Ovary (tissue), 10 donors: ENCODE results near the gene ATP13A2. TPM values are rescaled to one million over a fixed set of nuclear protein-coding genes. Genes with fewer than 3 reads are reported as not detected.

ENCODE experiments used
- DNase-seq, 5 donors: peaks; one replicate each; pipeline ENCODE4 v3.0.0-alpha.2; 2019 to 2020
- H3K27ac ChIP-seq, 2 donors: fragments of 200-600 bp; one replicate each; pipeline versions ENCODE4 v1.5.1 to v1.8.0; 2019 to 2022
- H3K27me3 ChIP-seq: fragments of 200-600 bp; one replicate; pipeline ENCODE4 v1.8.0; 2022
- H3K36me3 ChIP-seq: fragments of 200-600 bp; sonication (generic); one replicate; pipeline ENCODE4 v1.5.1; 2019
- H3K4me1 ChIP-seq: one replicate; pipeline ENCODE4 v1.8.1; 2013; ENCODE audit warnings: mild to moderate bottlenecking, moderate library complexity; ENCODE audit not compliant: insufficient read depth
- H3K4me3 ChIP-seq: fragments of 200-600 bp; sonication (generic); one replicate; pipeline ENCODE4 v1.5.1; 2017
- H3K9me3 ChIP-seq, 2 donors: fragments of 200-600 bp in 1 of 2; sonication (generic) in 1 of 2; one replicate each; pipeline versions ENCODE4 v1.5.1 to v1.8.1; 2013 to 2019; ENCODE audit warnings: mild to moderate bottlenecking in 1 of 2, moderate library complexity in 1 of 2
- EP300 ChIP-seq: sonication (generic); formaldehyde crosslinking; IDR thresholded peaks from one replicate; pipeline ENCODE4 v1.6.1; 2017; ENCODE audit warnings: antibody characterized with exemption
- POLR2A ChIP-seq: fragments of 450-650 bp; IDR thresholded peaks from one replicate; pipeline ENCODE4 v1.6.1; 2017; ENCODE audit warnings: antibody characterized with exemption, mild to moderate bottlenecking, moderate library complexity
- WGBS, 3 donors: extraction: QIAGEN DNeasy Blood & Tissue Kit in 1 of 3; methylation state at CpG; one replicate each; pipeline versions ENCODE4 v1.1.5 to v1.1.7; 2013 to 2017; 5-methylcytosine and 5-hydroxymethylcytosine counted together
- intact Hi-C, 4 donors: fragments of 100-400 bp; cut with DNase I; formaldehyde crosslinking; loops; one replicate each; pipeline versions ENCODE4 v1.11.0 to v1.15.1; 2022 to 2023
- long read RNA-seq, 3 donors: library from polyadenylated mRNA in 2 of 3; unstranded in 2 of 3; transcript quantifications; one replicate each; pipeline ENCODE4 v2.0.0 and lab custom pipeline, GENCODE V29; 2021 to 2026
- polyA plus RNA-seq, 2 donors: library from polyadenylated mRNA; stranded (reverse); fragments of 200-250 nt in 1 of 2; fragments of 350-450 nt in 1 of 2; fragmentation: Illumina TruSeq in 1 of 2; extraction: RNeasy Lipid Tissue Mini Kit (QIAGEN cat#74804) in 1 of 2; gene quantifications; one replicate each; pipeline ENCODE4 v1.2.3, GENCODE V29; 2013 to 2014
- total RNA-seq, 7 donors: library from RNA; depleted of rRNA in 2 of 7; stranded (reverse); fragments of >200 nt in 2 of 7; fragmentation: NEBNext Ultra II Directional in 3 of 7; extraction: Animal tissue kit (Norgen Biotek cat#: 25700) in 3 of 7; gene quantifications; one replicate each; pipeline versions ENCODE4 v1.1.0 to v1.2.4, GENCODE V29; 2016 to 2023
- TF ChIP-seq, protein P1 (sequence below), 3 donors: fragments of 450-650 bp in 2 of 3; fragments of 200-600 bp in 1 of 3; IDR thresholded peaks; one replicate each; pipeline versions ENCODE4 v1.5.1 to v1.8.0; 2016 to 2022; ENCODE audit warnings: antibody characterized with exemption in 3 of 3, mild to moderate bottlenecking in 1 of 3
- donor health status: DM: no; HTN: no; CAD: no; lungs with moderate emphysema.
- donor health status: DM: no; HTN: no; CAD: no.
- donor health status: Bipolar disorder and iron deficiency.
- donor health status: DM: yes; HTN: yes; CAD: no.
- donor health status: DM: no; HTN: no; CAD: no.
- donor health status: DM: yes; HTN: yes; CAD: no.

Gene ATP13A2, protein sequence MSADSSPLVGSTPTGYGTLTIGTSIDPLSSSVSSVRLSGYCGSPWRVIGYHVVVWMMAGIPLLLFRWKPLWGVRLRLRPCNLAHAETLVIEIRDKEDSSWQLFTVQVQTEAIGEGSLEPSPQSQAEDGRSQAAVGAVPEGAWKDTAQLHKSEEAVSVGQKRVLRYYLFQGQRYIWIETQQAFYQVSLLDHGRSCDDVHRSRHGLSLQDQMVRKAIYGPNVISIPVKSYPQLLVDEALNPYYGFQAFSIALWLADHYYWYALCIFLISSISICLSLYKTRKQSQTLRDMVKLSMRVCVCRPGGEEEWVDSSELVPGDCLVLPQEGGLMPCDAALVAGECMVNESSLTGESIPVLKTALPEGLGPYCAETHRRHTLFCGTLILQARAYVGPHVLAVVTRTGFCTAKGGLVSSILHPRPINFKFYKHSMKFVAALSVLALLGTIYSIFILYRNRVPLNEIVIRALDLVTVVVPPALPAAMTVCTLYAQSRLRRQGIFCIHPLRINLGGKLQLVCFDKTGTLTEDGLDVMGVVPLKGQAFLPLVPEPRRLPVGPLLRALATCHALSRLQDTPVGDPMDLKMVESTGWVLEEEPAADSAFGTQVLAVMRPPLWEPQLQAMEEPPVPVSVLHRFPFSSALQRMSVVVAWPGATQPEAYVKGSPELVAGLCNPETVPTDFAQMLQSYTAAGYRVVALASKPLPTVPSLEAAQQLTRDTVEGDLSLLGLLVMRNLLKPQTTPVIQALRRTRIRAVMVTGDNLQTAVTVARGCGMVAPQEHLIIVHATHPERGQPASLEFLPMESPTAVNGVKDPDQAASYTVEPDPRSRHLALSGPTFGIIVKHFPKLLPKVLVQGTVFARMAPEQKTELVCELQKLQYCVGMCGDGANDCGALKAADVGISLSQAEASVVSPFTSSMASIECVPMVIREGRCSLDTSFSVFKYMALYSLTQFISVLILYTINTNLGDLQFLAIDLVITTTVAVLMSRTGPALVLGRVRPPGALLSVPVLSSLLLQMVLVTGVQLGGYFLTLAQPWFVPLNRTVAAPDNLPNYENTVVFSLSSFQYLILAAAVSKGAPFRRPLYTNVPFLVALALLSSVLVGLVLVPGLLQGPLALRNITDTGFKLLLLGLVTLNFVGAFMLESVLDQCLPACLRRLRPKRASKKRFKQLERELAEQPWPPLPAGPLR
- total RNA-seq (10 to 100 TPM; 11.3 to 24.1 (median 22.5) TPM), polyA plus RNA-seq (10 to 100 TPM in 1 of 2 donors, 1 to 10 TPM in 1; 8.8 to 12.7 TPM)
- long read RNA-seq, donor 1, partial matches to known transcripts, result 31 of 45 reads
- long read RNA-seq, donor 1, other reads (novel, unspliced or antisense), result 14 of 45 reads
- long read RNA-seq, donor 2, partial matches to known transcripts, result 32 of 34 reads
- long read RNA-seq, donor 2, other reads (novel, unspliced or antisense), result 0 of 34 reads
- long read RNA-seq, donor 3, transcript ATP13A2-201 (29 exons, 3,840 nt), result major isoform, 16 of 87 reads
- long read RNA-seq, donor 3, transcript ATP13A2-203 (29 exons, 3,981 nt), result minor isoform, 11 of 87 reads
- long read RNA-seq, donor 3, partial matches to known transcripts, result 24 of 87 reads
- long read RNA-seq, donor 3, other reads (novel, unspliced or antisense), result 36 of 87 reads

DNA sequence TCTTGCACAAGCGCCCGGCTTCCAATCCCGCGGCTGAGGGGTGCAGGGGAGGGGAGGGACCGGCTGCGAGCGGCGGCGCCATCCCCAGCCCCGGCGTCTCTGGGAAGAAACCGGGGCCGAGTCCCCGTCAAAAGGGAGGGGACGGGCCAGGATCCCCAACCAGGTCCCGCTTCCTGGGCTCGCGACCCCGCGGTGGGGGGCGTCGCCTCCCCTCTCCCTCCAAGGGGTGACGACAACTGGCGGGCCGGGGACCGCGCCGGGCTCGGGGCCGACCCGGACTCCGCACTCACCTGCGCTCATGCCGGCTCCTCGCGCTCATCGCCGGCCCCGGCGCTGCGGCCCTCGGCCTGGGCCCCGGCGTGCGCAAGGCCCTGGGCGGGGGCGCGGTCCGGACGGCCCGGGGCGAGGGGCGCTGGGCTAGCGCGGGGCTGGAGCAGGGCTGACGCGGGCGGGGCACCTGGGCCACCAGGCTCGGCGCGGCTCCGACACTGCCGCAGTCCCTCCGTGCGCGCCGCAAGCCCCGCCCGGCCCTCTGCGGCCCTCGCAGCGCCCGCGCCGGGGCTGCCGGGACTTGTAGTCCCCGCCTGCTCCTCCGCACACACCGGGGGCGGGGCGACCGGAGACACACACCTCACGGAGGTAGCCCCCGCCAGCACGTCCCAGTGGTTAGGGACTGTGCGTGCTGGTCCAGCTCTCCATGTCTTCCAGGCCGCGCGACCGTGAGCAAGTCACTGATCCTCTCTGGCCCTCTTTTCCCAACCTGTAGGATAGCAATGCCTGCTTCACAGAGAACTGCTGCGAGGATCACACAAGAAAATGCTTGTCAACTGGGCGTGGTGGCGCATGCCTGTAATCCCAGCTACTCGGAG is at the start of gene ATP13A2:
Gene ATP13A2, minus strand, starts transcription at position 490 of the 869 bp plus-strand sequence. Its CDS starts 190 bp downstream, at position 300.
- DNase-seq, result peak; percentile 56 to 79 (median 70)
- Histone ChIP-seq H3K9me3 (no peaks in the 10 kb centered on the region), H3K4me3 (peak within 1 kb of the TSS; percentile 62), H3K36me3 (no peaks in the 10 kb centered on the region), H3K27me3 (no peaks in the 10 kb centered on the region), H3K27ac (peak within 1 kb of the TSS in 1 of 2 donors; percentile 46), H3K4me1 (peaks cover 12% of the 10 kb centered on the region)
- TF ChIP-seq, protein P1, sequence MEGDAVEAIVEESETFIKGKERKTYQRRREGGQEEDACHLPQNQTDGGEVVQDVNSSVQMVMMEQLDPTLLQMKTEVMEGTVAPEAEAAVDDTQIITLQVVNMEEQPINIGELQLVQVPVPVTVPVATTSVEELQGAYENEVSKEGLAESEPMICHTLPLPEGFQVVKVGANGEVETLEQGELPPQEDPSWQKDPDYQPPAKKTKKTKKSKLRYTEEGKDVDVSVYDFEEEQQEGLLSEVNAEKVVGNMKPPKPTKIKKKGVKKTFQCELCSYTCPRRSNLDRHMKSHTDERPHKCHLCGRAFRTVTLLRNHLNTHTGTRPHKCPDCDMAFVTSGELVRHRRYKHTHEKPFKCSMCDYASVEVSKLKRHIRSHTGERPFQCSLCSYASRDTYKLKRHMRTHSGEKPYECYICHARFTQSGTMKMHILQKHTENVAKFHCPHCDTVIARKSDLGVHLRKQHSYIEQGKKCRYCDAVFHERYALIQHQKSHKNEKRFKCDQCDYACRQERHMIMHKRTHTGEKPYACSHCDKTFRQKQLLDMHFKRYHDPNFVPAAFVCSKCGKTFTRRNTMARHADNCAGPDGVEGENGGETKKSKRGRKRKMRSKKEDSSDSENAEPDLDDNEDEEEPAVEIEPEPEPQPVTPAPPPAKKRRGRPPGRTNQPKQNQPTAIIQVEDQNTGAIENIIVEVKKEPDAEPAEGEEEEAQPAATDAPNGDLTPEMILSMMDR (IDR thresholded peaks at IDR 0.05), result no peak
- no peak for TF ChIP-seq POLR2A
- WGBS, 3 donors, result 1 to 2% (median 1%) methylated on average over 55 to 94 of the region's 94 CpGs
- intact Hi-C loops, result no loop called here

DNA sequence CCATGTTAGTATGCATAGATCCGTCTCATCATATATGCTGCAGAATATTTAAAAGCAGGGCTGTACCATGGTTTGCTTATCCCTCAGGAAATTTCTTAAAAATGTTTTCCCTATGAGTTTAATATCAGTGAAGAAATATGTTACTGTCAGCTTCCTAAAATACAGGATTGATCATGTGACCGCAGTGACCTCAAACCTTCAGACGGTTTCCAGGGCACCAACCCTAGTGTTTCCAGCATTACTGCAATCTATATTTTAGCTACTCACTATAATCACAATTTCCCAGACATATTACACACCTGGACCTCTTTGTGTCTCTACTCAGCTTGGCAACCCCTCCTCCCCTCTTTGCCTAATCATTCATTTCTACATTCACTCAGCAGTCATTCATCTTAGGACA is 49.8 kb upstream of the ATP13A2 start:
- no peak for DNase-seq
- Histone ChIP-seq H3K27me3 (no peaks in the 10 kb centered on the region), H3K27ac (no peak overlapping the region), H3K4me1 (no peaks in the 10 kb centered on the region), H3K9me3 (no peaks in the 10 kb centered on the region), H3K36me3 (no peaks in the 10 kb centered on the region), H3K4me3 (no peak overlapping the region)
- intact Hi-C loops, result loop anchor here in 3 of 4 donors (5.0 to 10.0 kb wide), 3 partner anchors 63 to 176 kb away; no protein-coding TSS in a partner anchor
- TF ChIP-seq EP300, result no peak
- TF ChIP-seq, protein P1 (IDR thresholded peaks at IDR 0.05), result no peak
- no peak for TF ChIP-seq POLR2A
- 88 to 89% (median 89%) methylated on average over 3 of the region's 3 CpGs for WGBS, 3 donors

DNA sequence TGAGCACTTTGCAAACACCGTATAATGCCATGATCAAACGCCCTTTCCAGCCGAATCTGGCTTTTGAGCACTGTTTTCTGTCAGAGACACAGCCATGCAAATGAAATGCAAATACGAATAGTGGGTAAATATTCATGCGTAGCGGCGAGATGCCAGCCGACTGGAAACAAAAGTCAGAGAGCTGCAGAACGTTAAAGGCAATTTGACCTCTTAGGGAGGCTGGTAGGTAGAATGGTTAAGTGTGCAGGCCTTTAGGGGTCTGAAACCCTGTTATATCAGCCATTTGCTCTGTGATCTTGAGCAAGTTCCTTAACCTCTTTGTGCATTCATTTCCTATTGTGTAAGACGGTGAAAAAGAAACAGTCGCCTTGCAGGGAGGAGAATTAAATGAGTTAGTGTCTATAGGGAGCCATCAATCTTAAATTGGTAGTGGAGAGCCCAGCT is 48.6 kb upstream of the ATP13A2 start:
- intact Hi-C loops, result loop anchor here in 3 of 4 donors (5.0 to 10.0 kb wide), 3 partner anchors 64 to 177 kb away; no protein-coding TSS in a partner anchor
- WGBS, 3 donors, result 60 to 64% (median 60%) methylated on average over 11 of the region's 11 CpGs
- H3K27me3 ChIP-seq, result no peaks in the 10 kb centered on the region

More for the DNA sequence above, 48.6 kb upstream of the ATP13A2 start:
- no peak for TF ChIP-seq EP300
- no peak for TF ChIP-seq POLR2A
- TF ChIP-seq, protein P1 (IDR thresholded peaks at IDR 0.05), result no peak
- Histone ChIP-seq H3K36me3 (no peaks in the 10 kb centered on the region), H3K4me3 (no peak overlapping the region), H3K4me1 (no peaks in the 10 kb centered on the region), H3K9me3 (no peaks in the 10 kb centered on the region), H3K27ac (no peak overlapping the region)
- no peak for DNase-seq
